Measurements from ENCODE around the gene SPX. TPM values are rescaled to one million over a fixed set of nuclear protein-coding genes. Genes with fewer than 3 reads are reported as not detected.

Gene SPX
- total RNA-seq, 4 donors from 2014 or later = 0.73 to 3.1 (median 2.4) TPM; not detected in 1

DNA sequence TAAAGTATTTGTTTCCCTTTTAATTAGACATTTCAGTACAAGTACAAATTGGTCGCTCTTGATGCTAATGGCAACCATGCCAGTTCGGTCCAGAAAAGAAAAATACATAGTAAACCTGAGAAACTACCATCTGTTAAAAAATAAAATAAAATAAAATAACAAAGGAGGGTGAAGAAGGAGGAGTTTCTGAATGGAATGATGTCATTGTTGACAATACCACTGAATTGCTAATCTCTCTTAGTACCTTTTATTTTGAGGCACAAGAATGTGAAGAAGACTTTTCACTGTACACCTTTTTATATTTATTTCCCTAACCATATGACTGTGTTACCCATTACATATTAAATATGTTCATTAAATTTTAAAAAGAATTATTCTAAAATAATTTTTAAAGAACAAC, 19.5 kb downstream of the SPX start:
- Histone ChIP-seq H3K27me3 (no peaks in the 10 kb centered on the region), H3K36me3 (no peaks in the 10 kb centered on the region), H3K27ac (no peak overlapping the region), H3K4me1 (no peaks in the 10 kb centered on the region), H3K4me3 (no peak overlapping the region), H3K9me3 (no peaks in the 10 kb centered on the region)
- no peak for ATAC-seq
- intact Hi-C loops (cut with DNase I; ENCODE audit: low total_unique reads) (no loop called here), in situ Hi-C loops (cut with MboI; ENCODE audit: low sequenced_read_pairs in 4 of 4) (no loop called here)
- no peak for TF ChIP-seq POLR2A (IDR thresholded peaks at IDR 0.05)
- TF ChIP-seq, protein P1, sequence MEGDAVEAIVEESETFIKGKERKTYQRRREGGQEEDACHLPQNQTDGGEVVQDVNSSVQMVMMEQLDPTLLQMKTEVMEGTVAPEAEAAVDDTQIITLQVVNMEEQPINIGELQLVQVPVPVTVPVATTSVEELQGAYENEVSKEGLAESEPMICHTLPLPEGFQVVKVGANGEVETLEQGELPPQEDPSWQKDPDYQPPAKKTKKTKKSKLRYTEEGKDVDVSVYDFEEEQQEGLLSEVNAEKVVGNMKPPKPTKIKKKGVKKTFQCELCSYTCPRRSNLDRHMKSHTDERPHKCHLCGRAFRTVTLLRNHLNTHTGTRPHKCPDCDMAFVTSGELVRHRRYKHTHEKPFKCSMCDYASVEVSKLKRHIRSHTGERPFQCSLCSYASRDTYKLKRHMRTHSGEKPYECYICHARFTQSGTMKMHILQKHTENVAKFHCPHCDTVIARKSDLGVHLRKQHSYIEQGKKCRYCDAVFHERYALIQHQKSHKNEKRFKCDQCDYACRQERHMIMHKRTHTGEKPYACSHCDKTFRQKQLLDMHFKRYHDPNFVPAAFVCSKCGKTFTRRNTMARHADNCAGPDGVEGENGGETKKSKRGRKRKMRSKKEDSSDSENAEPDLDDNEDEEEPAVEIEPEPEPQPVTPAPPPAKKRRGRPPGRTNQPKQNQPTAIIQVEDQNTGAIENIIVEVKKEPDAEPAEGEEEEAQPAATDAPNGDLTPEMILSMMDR (IDR thresholded peaks at IDR 0.05 in 4 of 5, conservative IDR thresholded peaks at IDR 0.05 in 1 of 5) = no peak
- no peak for DNase-seq

DNA sequence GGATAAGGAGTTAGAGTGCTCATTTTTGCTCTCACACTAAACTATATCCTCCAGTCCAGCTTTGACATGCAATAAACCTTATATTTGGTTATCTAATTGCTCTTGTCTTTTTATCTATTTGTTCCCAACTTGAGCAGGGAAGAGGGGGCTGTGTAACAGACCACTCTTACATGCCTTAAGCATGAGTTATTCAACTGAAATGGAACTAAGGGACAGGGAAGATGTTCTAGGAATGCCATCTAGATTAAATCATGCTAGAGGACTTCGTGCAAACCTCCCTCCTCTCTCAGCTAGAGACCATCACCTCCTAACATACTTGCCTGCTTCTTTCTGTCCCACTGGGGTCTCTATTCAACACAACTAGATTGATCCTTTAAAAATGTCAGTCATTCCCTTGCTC, 20.6 kb downstream of the SPX start:
- no peaks in the 10 kb centered on the region for H3K36me3 ChIP-seq
- H3K4me3 ChIP-seq = no peak overlapping the region
- intact Hi-C loops (cut with DNase I; ENCODE audit: low total_unique reads) (no loop called here), in situ Hi-C loops (cut with MboI; ENCODE audit: low sequenced_read_pairs in 4 of 4) (no loop called here)
- DNase-seq (no peak), ATAC-seq (no peak)
- H3K9me3 ChIP-seq = no peaks in the 10 kb centered on the region
- TF ChIP-seq, protein P1 (IDR thresholded peaks at IDR 0.05 in 4 of 5, conservative IDR thresholded peaks at IDR 0.05 in 1 of 5) = no peak
- no peak for TF ChIP-seq POLR2A (IDR thresholded peaks at IDR 0.05)
- peaks cover 0 to 5% of the 10 kb centered on the region in 2 donors for H3K4me1 ChIP-seq
- no peak overlapping the region for H3K27ac ChIP-seq
- H3K27me3 ChIP-seq = no peaks in the 10 kb centered on the region

DNA sequence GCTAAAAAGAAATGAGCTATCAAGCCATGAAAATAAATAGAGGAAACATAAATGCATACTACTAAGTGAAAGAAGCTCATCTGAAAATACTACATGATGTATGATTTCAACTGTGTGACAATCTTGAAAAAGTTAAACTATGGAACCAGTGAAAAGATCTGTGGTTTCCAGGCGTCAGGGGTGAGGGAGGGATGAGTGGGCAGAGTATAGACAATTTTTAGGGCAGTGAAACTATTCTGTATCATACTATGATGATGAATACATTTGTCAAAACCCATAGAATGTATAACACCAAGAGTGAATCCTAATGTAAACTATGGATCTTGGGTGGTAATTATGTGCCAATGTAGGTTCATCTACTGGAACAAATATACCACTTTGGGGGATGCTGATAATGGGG, 21.3 kb downstream of the SPX start:
- DNase-seq (no peak), ATAC-seq (no peak)
- peaks cover 6 to 12% of the 10 kb centered on the region in 2 donors for H3K4me1 ChIP-seq
- H3K36me3 ChIP-seq = no peaks in the 10 kb centered on the region
- TF ChIP-seq, protein P1 (IDR thresholded peaks at IDR 0.05 in 4 of 5, conservative IDR thresholded peaks at IDR 0.05 in 1 of 5) = no peak
- TF ChIP-seq POLR2A (IDR thresholded peaks at IDR 0.05) = no peak
- no peaks in the 10 kb centered on the region for H3K27me3 ChIP-seq
- H3K9me3 ChIP-seq = no peaks in the 10 kb centered on the region
- intact Hi-C loops (cut with DNase I; ENCODE audit: low total_unique reads) (no loop called here), in situ Hi-C loops (cut with MboI; ENCODE audit: low sequenced_read_pairs in 4 of 4) (no loop called here)
- H3K27ac ChIP-seq = no peak overlapping the region
- no peak overlapping the region for H3K4me3 ChIP-seq

DNA sequence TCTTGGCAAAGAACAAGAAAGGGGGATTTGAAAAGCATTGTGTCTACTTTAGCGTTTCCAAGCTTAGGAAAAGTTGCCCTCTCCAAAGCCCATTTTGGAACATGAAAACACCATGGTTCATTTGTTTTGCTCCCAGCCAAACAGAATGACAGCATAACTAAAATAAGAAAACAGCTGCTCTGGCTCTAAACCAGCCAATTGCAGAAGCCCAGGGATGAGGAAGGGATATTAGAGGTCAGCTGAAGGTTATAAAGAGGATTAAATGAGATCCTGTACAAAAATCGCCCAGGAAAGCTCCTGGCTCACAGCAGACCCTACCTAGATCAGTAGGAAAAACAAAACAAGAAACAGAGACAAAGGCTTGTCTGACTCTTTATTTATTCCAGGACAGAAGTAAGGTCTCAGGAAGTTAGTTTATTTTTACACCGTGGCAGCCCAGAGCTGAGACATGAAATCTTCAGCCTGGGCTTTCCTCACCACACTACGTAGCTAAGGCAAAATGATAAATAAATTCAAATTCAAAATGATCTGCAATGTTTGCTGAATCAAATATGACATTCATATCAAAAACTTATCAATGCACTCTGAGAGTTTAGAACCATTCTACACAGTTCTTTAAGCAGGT, 25.9 kb downstream of the SPX start:
- Histone ChIP-seq H3K4me3 (peak overlapping the region in 1 of 4 donors; percentile 11), H3K9me3 (no peaks in the 10 kb centered on the region), H3K36me3 (no peaks in the 10 kb centered on the region), H3K4me1 (peaks cover 16 to 26% of the 10 kb centered on the region in 2 donors), H3K27ac (peak overlapping the region; percentile 64 to 82 (median 76)), H3K27me3 (no peaks in the 10 kb centered on the region)
- in situ Hi-C loops (cut with MboI; ENCODE audit: low sequenced_read_pairs in 4 of 4) (no loop called here), intact Hi-C loops (cut with DNase I; ENCODE audit: low total_unique reads) (no loop called here)
- TF ChIP-seq POLR2A (IDR thresholded peaks at IDR 0.05) = no peak
- TF ChIP-seq, protein P1 (IDR thresholded peaks at IDR 0.05 in 4 of 5, conservative IDR thresholded peaks at IDR 0.05 in 1 of 5) = no peak
- peak; percentile 6 to 52 for DNase-seq
- ATAC-seq = peak; percentile 90 to 96
